HFFc6 (cell line): ENCODE measurements around the gene MS4A13. TPM values are rescaled to one million over a fixed set of nuclear protein-coding genes. Genes with fewer than 3 reads are reported as not detected.
"Not testable (repeated sequence)": the region's sequence is repeated elsewhere in the genome, so short reads cannot be mapped to it uniquely, and the experiment has no call there.

Experiments used
- DNase-seq: peaks from one replicate; pipeline ENCODE4 v3.0.0-alpha.2; 2018
- H3K27ac Mint-ChIP-seq: 2 replicates; pipeline ENCODE4 v1.8.0; 2020; ENCODE audit warnings: mild to moderate bottlenecking, mixed read lengths
- H3K27me3 Mint-ChIP-seq: 2 replicates; pipeline ENCODE4 v1.8.0; 2021; ENCODE audit warnings: mild to moderate bottlenecking, moderate library complexity, mixed read lengths; ENCODE audit not compliant: insufficient read depth
- H3K36me3 Mint-ChIP-seq: 2 replicates; pipeline ENCODE4 v1.8.0; 2021; ENCODE audit warnings: low read depth, mixed read lengths
- H3K4me1 Mint-ChIP-seq: 2 replicates; pipeline ENCODE4 v1.8.0; 2020; ENCODE audit warnings: low read depth, mixed read lengths
- H3K4me3 Mint-ChIP-seq: 2 replicates; pipeline ENCODE4 v1.8.0; 2020; ENCODE audit warnings: mild to moderate bottlenecking, moderate library complexity, mixed read lengths
- H3K9me3 Mint-ChIP-seq: 2 replicates; pipeline ENCODE4 v1.8.0; 2020; ENCODE audit warnings: mild to moderate bottlenecking, mixed read lengths
- CTCF ChIP-seq: fragments of 200-600 bp; sonication (generic); IDR thresholded peaks from 2 replicates; pipeline ENCODE4 v1.5.0; 2021; ENCODE audit warnings: antibody characterized with exemption, mild to moderate bottlenecking
- total RNA-seq, 6 experiments: library from RNA; stranded (reverse); fragmentation: NEBNext Ultra II Directional; extraction: Animal tissue kit (Norgen Biotek cat#: 25700); gene quantifications; 2 replicates in 1 of 6; 3 replicates in 5 of 6; pipeline ENCODE4 v1.2.3, GENCODE V29; 2021

The MS4A13 gene
- total RNA-seq, 6 experiments from 2014 or later = not detected

- Mint-ChIP-seq H3K27ac (no peak overlapping the region), H3K4me3 (no peak overlapping the region)
- no peak for TF ChIP-seq CTCF
Observed at GRCh38 chr11:60512651-60513225, 2.5 kb upstream of the MS4A13 start.

GRCh38 chr11:60513496-60514460 lies 1.4 kb upstream of the MS4A13 start:
- TF ChIP-seq CTCF = no peak
- Mint-ChIP-seq H3K27ac (no peak overlapping the region), H3K36me3 (no peaks in the 10 kb centered on the region), H3K27me3 (no peaks in the 10 kb centered on the region), H3K9me3 (peaks cover 27% of the 10 kb centered on the region), H3K4me1 (no peaks in the 10 kb centered on the region), H3K4me3 (no peak overlapping the region)
- DNase-seq = no peak

More at GRCh38 chr11:60512651-60513225, 2.5 kb upstream of the MS4A13 start:
- H3K9me3 Mint-ChIP-seq = peaks cover 32% of the 10 kb centered on the region
- no peaks in the 10 kb centered on the region for H3K27me3 Mint-ChIP-seq
- H3K4me1 Mint-ChIP-seq = no peaks in the 10 kb centered on the region
- no peaks in the 10 kb centered on the region for H3K36me3 Mint-ChIP-seq
- no peak for DNase-seq

- no peak for DNase-seq
- no peak overlapping the region for H3K4me3 Mint-ChIP-seq
Observed at GRCh38 chr11:60528465-60528864, 13.3 kb downstream of the MS4A13 start.

GRCh38 chr11:60528934-60529333 lies 13.7 kb downstream of the MS4A13 start:
- Mint-ChIP-seq H3K9me3 (peaks cover 16% of the 10 kb centered on the region), H3K27me3 (no peaks in the 10 kb centered on the region)
- TF ChIP-seq CTCF = no peak

More at GRCh38 chr11:60528465-60528864, 13.3 kb downstream of the MS4A13 start:
- no peaks in the 10 kb centered on the region for H3K36me3 Mint-ChIP-seq
- TF ChIP-seq CTCF = no peak
- peaks cover 16% of the 10 kb centered on the region for H3K9me3 Mint-ChIP-seq
- no peak overlapping the region for H3K27ac Mint-ChIP-seq
- H3K27me3 Mint-ChIP-seq = no peaks in the 10 kb centered on the region
- H3K4me1 Mint-ChIP-seq = no peaks in the 10 kb centered on the region

GRCh38 chr11:60530454-60531100 lies 15.4 kb downstream of the MS4A13 start:
- H3K9me3 Mint-ChIP-seq = peaks cover 16% of the 10 kb centered on the region
- TF ChIP-seq CTCF = no peak
- no peaks in the 10 kb centered on the region for H3K4me1 Mint-ChIP-seq
- DNase-seq = no peak
- H3K27ac Mint-ChIP-seq = no peak overlapping the region
- no peak overlapping the region for H3K4me3 Mint-ChIP-seq
- H3K36me3 Mint-ChIP-seq = no peaks in the 10 kb centered on the region
- no peaks in the 10 kb centered on the region for H3K27me3 Mint-ChIP-seq

More at GRCh38 chr11:60528934-60529333, 13.7 kb downstream of the MS4A13 start:
- Mint-ChIP-seq H3K4me3 (no peak overlapping the region), H3K27ac (no peak overlapping the region), H3K4me1 (no peaks in the 10 kb centered on the region), H3K36me3 (no peaks in the 10 kb centered on the region)
- DNase-seq = no peak

- H3K27me3 Mint-ChIP-seq, H3K27ac Mint-ChIP-seq, H3K4me1 Mint-ChIP-seq, H3K4me3 Mint-ChIP-seq, H3K36me3 Mint-ChIP-seq, DNase-seq: not testable (repeated sequence)
- peaks cover 16% of the 10 kb centered on the region for H3K9me3 Mint-ChIP-seq
Observed at GRCh38 chr11:60532383-60532782, 17.2 kb downstream of the MS4A13 start.

- DNase-seq, H3K36me3 Mint-ChIP-seq, H3K4me1 Mint-ChIP-seq, H3K4me3 Mint-ChIP-seq, H3K27me3 Mint-ChIP-seq, H3K27ac Mint-ChIP-seq: not testable (repeated sequence)
- H3K9me3 Mint-ChIP-seq = peaks cover 19% of the 10 kb centered on the region
Observed at GRCh38 chr11:60538627-60539026, 23.4 kb downstream of the MS4A13 start.
